Colonic mucosa (tissue), 4 donors: ENCODE measurements around the gene STX2. TPM values are rescaled to one million over a fixed set of nuclear protein-coding genes. Genes with fewer than 3 reads are reported as not detected.

Experiments
- DNase-seq: peaks from one replicate; pipeline ENCODE4 v3.0.0-alpha.2; 2020
- H3K27ac ChIP-seq: fragments of 200-600 bp; one replicate; pipeline ENCODE4 v1.8.0; 2021
- H3K27me3 ChIP-seq: fragments of 200-600 bp; one replicate; pipeline ENCODE4 v1.8.0; 2021
- H3K36me3 ChIP-seq: fragments of 200-600 bp; one replicate; pipeline ENCODE4 v1.8.0; 2021
- H3K4me1 ChIP-seq: fragments of 200-600 bp; one replicate; pipeline ENCODE4 v1.8.0; 2021; ENCODE audit warnings: mild to moderate bottlenecking
- H3K4me3 ChIP-seq: fragments of 200-600 bp; one replicate; pipeline ENCODE4 v1.8.0; 2021
- H3K9ac ChIP-seq, 2 donors: one replicate each; pipeline ENCODE4 v1.7.0; 2013; ENCODE audit warnings: control low read depth in 2 of 2, low read depth in 2 of 2, low read length in 2 of 2
- H3K9me3 ChIP-seq: fragments of 200-600 bp; one replicate; pipeline ENCODE4 v1.8.0; 2021
- intact Hi-C: fragments of 100-400 bp; cut with DNase I; formaldehyde crosslinking; loops from one replicate; pipeline ENCODE4 v1.14.1; 2022
- total RNA-seq, 2 donors: library from RNA; stranded (reverse); fragmentation: NEBNext Ultra II Directional in 1 of 2; extraction: Animal tissue kit (Norgen Biotek cat#: 25700) in 1 of 2; gene quantifications; one replicate each; pipeline ENCODE4 v1.2.1, GENCODE V29; 2021
- TF ChIP-seq, protein P1 (sequence below): fragments of 200-600 bp; IDR thresholded peaks from one replicate; pipeline ENCODE4 v1.8.0; 2022; ENCODE audit warnings: antibody characterized with exemption, mild to moderate bottlenecking
- donor health status: healthy.
- donor health status: DM: no; HTN: no; CAD: no.
- donor health status: DM: no; HTN: no; CAD: no.

STX2 gene
- total RNA-seq, 2 donors from 2014 or later, result 2.1 to 4.8 TPM

GRCh38 chr12:130742716-130743115 is 96.3 kb downstream of the STX2 start:
- no peak for DNase-seq

DNA sequence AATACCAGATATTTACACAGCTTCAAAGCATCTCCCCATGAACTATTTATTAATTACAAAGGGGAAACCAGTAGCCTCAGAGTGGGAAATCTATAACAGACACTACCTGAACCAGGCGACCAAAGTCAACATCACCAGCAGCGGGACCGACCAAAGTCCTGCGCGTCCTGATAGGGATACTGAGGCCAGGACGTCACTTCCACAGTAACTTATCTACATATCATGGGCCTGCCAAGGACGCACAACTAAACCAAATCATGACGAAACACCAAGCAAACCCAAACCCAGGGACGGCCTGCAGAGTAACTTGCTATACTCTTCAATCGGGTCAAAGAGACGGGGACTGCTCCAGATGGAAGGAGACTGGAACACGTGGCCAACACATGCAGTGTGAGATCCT is 96.9 kb downstream of the STX2 start:
- Histone ChIP-seq H3K4me1 (no peaks in the 10 kb centered on the region), H3K36me3 (no peaks in the 10 kb centered on the region), H3K9me3 (no peaks in the 10 kb centered on the region), H3K27me3 (no peaks in the 10 kb centered on the region), H3K27ac (no peak overlapping the region), H3K4me3 (no peak overlapping the region), H3K9ac (no peak overlapping the region)
- TF ChIP-seq, protein P1, sequence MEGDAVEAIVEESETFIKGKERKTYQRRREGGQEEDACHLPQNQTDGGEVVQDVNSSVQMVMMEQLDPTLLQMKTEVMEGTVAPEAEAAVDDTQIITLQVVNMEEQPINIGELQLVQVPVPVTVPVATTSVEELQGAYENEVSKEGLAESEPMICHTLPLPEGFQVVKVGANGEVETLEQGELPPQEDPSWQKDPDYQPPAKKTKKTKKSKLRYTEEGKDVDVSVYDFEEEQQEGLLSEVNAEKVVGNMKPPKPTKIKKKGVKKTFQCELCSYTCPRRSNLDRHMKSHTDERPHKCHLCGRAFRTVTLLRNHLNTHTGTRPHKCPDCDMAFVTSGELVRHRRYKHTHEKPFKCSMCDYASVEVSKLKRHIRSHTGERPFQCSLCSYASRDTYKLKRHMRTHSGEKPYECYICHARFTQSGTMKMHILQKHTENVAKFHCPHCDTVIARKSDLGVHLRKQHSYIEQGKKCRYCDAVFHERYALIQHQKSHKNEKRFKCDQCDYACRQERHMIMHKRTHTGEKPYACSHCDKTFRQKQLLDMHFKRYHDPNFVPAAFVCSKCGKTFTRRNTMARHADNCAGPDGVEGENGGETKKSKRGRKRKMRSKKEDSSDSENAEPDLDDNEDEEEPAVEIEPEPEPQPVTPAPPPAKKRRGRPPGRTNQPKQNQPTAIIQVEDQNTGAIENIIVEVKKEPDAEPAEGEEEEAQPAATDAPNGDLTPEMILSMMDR, result no peak
- DNase-seq, result no peak
- intact Hi-C loops, result loop anchor here (10.0 kb wide), 1 partner anchor 697 kb away; no protein-coding TSS in a partner anchor

More at GRCh38 chr12:130742716-130743115, 96.3 kb downstream of the STX2 start:
- H3K36me3 ChIP-seq, result no peaks in the 10 kb centered on the region
- H3K9ac ChIP-seq, result no peak overlapping the region
- intact Hi-C loops, result loop anchor here (10.0 kb wide), 1 partner anchor 698 kb away; no protein-coding TSS in a partner anchor
- H3K4me3 ChIP-seq, result no peak overlapping the region
- no peaks in the 10 kb centered on the region for H3K27me3 ChIP-seq
- H3K4me1 ChIP-seq, result no peaks in the 10 kb centered on the region
- H3K27ac ChIP-seq, result no peak overlapping the region
- H3K9me3 ChIP-seq, result no peaks in the 10 kb centered on the region
- TF ChIP-seq, protein P1, result no peak

Other genes starting within 250 kb of the STX2 start
- gene RIMBP2, start 123.0 kb downstream of the STX2 start, total RNA-seq, result 1 to 10 TPM; 4.8 to 5.6 TPM
- 100 to 1,000 TPM; 374 to 847 TPM for gene RAN, start 32.8 kb upstream of the STX2 start, total RNA-seq
- 1 to 10 TPM; 3.5 to 3.6 TPM for gene ADGRD1, start 114.7 kb upstream of the STX2 start, total RNA-seq